GM23338 (cell line): ENCODE results near the gene METTL4. TPM values are rescaled to one million over a fixed set of nuclear protein-coding genes. Genes with fewer than 3 reads are reported as not detected.

Source experiments
- ATAC-seq: fragments of 200-7000 bp; cut with Tn5 transposase; 3 replicates; pipeline ENCODE4 v1.9.1; 2020
- DNase-seq: peaks from one replicate; pipeline ENCODE4 v3.0.0-alpha.2; 2015; ENCODE audit warnings: low spot score
- H2AFZ ChIP-seq: fragments of 200-600 bp; sonication (generic); 2 replicates; pipeline ENCODE4 v1.8.0; 2016; ENCODE audit warnings: antibody characterized with exemption, mild to moderate bottlenecking, moderate library complexity
- H3F3A ChIP-seq: fragments of 200-600 bp; sonication (generic); replicated peaks from 2 replicates; pipeline ENCODE4 v1.8.0; 2017; ENCODE audit warnings: antibody characterized with exemption, mixed run types, low read depth
- H3K27ac ChIP-seq: fragments of 200-600 bp; sonication (generic); 2 replicates; pipeline ENCODE4 v1.6.1; 2016; ENCODE audit warnings: low read depth
- H3K27me3 ChIP-seq: fragments of 200-600 bp; sonication (generic); 2 replicates; pipeline ENCODE4 v1.8.0; 2016; ENCODE audit warnings: mild to moderate bottlenecking, mixed run types, moderate library complexity; ENCODE audit not compliant: insufficient read depth
- H3K36me3 ChIP-seq: fragments of 200-600 bp; sonication (generic); 2 replicates; pipeline ENCODE4 v1.8.0; 2016; ENCODE audit warnings: mild to moderate bottlenecking; ENCODE audit not compliant: insufficient read depth
- H3K4me1 ChIP-seq: fragments of 200-600 bp; sonication (generic); 2 replicates; pipeline ENCODE4 v1.8.0; 2016; ENCODE audit warnings: mild to moderate bottlenecking, moderate library complexity; ENCODE audit not compliant: insufficient read depth
- H3K4me2 ChIP-seq: fragments of 200-600 bp; sonication (generic); 2 replicates; pipeline ENCODE4 v1.7.1; 2017; ENCODE audit warnings: mixed run types
- H3K4me3 ChIP-seq: fragments of 200-600 bp; sonication (generic); 2 replicates; pipeline ENCODE4 v1.6.1; 2016; ENCODE audit warnings: mixed run types
- H3K79me2 ChIP-seq: fragments of 200-600 bp; sonication (generic); replicated peaks from 2 replicates; pipeline ENCODE4 v1.8.0; 2017; ENCODE audit warnings: mild to moderate bottlenecking; ENCODE audit not compliant: insufficient read depth
- H3K9me2 ChIP-seq: fragments of 200-600 bp; sonication (generic); 2 replicates; pipeline ENCODE4 v1.8.0; 2017; ENCODE audit not compliant: insufficient read depth
- H4K20me1 ChIP-seq: fragments of 200-600 bp; sonication (generic); replicated peaks from 2 replicates; pipeline ENCODE4 v1.8.0; 2017; ENCODE audit warnings: mild to moderate bottlenecking; ENCODE audit not compliant: insufficient read depth
- H3K27ac Mint-ChIP-seq: 2 replicates; pipeline ENCODE4 v1.8.0; 2020; ENCODE audit warnings: inconsistent platforms, mild to moderate bottlenecking, moderate library complexity, mixed read lengths
- H3K27me3 Mint-ChIP-seq: 3 replicates; pipeline ENCODE4 v1.8.0; 2022; ENCODE audit warnings: low read depth, mild to moderate bottlenecking, moderate library complexity, mixed read lengths, inconsistent platforms; ENCODE audit not compliant: insufficient read depth, poor library complexity
- H3K36me3 Mint-ChIP-seq: 3 replicates; pipeline ENCODE4 v1.8.0; 2021; ENCODE audit warnings: low read depth, mild to moderate bottlenecking, inconsistent platforms, moderate library complexity, mixed read lengths
- H3K4me1 Mint-ChIP-seq: 3 replicates; pipeline ENCODE4 v1.8.0; 2020; ENCODE audit warnings: mild to moderate bottlenecking, inconsistent platforms, mixed read lengths
- H3K4me3 Mint-ChIP-seq: 3 replicates; pipeline ENCODE4 v1.8.0; 2021; ENCODE audit warnings: moderate library complexity, mild to moderate bottlenecking, inconsistent platforms, mixed read lengths
- H3K9me3 Mint-ChIP-seq: 3 replicates; pipeline ENCODE4 v1.8.0; 2020; ENCODE audit warnings: moderate library complexity, mild to moderate bottlenecking, inconsistent platforms, mixed read lengths
- CREB1 ChIP-seq: fragments of 250-450 bp; sonication (Bioruptor Pico); IDR thresholded peaks from 2 replicates; pipeline ENCODE4 v1.5.0; 2020; ENCODE audit warnings: low read depth, mild to moderate bottlenecking, moderate library complexity
- EZH2 ChIP-seq: fragments of 200-600 bp; sonication (generic); IDR thresholded peaks from one replicate; pipeline ENCODE4 v1.8.0; 2017; ENCODE audit warnings: antibody characterized with exemption, mild to moderate bottlenecking, low read depth; ENCODE audit not compliant: unreplicated experiment
- EZH2phosphoT487 ChIP-seq: fragments of 200-600 bp; sonication (generic); IDR thresholded peaks from one replicate; pipeline ENCODE4 v1.8.1; 2018; ENCODE audit warnings: antibody characterized with exemption; ENCODE audit not compliant: unreplicated experiment
- JUNB ChIP-seq: IDR thresholded peaks from one replicate; pipeline ENCODE4 v1.6.1; 2016; ENCODE audit warnings: antibody characterized with exemption; ENCODE audit not compliant: unreplicated experiment
- NANOG ChIP-seq: IDR thresholded peaks from 2 replicates; pipeline ENCODE4 v1.6.1; 2016; ENCODE audit warnings: antibody characterized with exemption, borderline replicate concordance
- POLR2AphosphoS5 ChIP-seq: IDR thresholded peaks from 2 replicates; pipeline ENCODE4 v1.6.1; 2016; ENCODE audit warnings: antibody characterized with exemption, low read depth
- STAT1 ChIP-seq: IDR thresholded peaks from one replicate; pipeline ENCODE4 v1.6.1; 2016; ENCODE audit warnings: antibody characterized with exemption; ENCODE audit not compliant: unreplicated experiment
- ZNF114 ChIP-seq: fragments of 250-450 bp; sonication (Bioruptor Pico); IDR thresholded peaks from 2 replicates; pipeline ENCODE4 v1.5.0; 2020; ENCODE audit warnings: mild to moderate bottlenecking, moderate library complexity
- ZNF331 ChIP-seq: fragments of 250-450 bp; sonication (Bioruptor Pico); IDR thresholded peaks from 2 replicates; pipeline ENCODE4 v1.5.0; 2020; ENCODE audit warnings: low read depth, mild to moderate bottlenecking, moderate library complexity
- polyA plus RNA-seq: library from polyadenylated mRNA; unstranded; fragments of >200 nt; fragmentation: Nextera tagmentation; extraction: Ambion mirVana; gene quantifications from 2 replicates; pipeline ENCODE4 v1.2.1, GENCODE V29; 2016
- total RNA-seq: library from RNA; depleted of rRNA; stranded (reverse); fragments of >200 nt; shearing (Covaris generic); gene quantifications from 2 replicates; pipeline ENCODE4 v1.2.3, GENCODE V29; 2014
- TF ChIP-seq, protein P1 (sequence below), 2 experiments: fragments of 200-600 bp in 1 of 2; sonication (generic) in 1 of 2; conservative IDR thresholded peaks; 2 replicates each; pipeline versions ENCODE4 v1.5.1 to v1.6.1; 2016 to 2017; ENCODE audit warnings: antibody characterized with exemption in 2 of 2, low read depth in 2 of 2, mild to moderate bottlenecking in 2 of 2, moderate library complexity in 1 of 2
- TF ChIP-seq, protein P2 (sequence below): fragments of 250-450 bp; sonication (Bioruptor Pico); IDR thresholded peaks from 2 replicates; pipeline ENCODE4 v1.5.0; 2020; ENCODE audit warnings: mild to moderate bottlenecking, moderate library complexity
- TF ChIP-seq, protein P3 (sequence below): IDR thresholded peaks from 2 replicates; pipeline ENCODE4 v1.6.1; 2016; ENCODE audit warnings: antibody characterized with exemption

METTL4 gene
- total and polyA plus RNA-seq, 2 experiments from 2014 or later: 11.9 to 14.9 TPM

DNA sequence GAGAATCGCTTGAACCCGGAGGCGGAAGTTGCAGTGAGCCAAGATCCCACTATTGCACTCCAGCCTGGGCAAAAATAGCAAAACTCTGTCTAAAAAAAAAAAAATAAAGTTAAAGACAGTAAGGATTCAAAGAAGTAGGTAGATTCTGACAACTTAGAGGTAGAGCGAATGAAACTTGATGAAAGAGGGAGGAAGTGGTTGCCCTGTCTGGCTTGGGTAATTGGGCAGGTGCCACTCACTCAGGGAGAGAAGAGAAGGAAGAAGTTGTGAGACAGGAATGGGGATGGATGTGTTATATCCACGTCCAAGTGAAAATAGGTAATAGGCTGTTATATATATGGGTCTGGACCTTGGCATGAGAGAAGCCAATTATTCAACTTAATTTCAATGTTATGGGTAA, 26.3 kb upstream of the METTL4 start:
- Histone ChIP-seq H3K27me3 (no peaks in the 10 kb centered on the region), H3K79me2 (no peaks in the 10 kb centered on the region), H3K36me3 (peaks cover 51% of the 10 kb centered on the region), H4K20me1 (no peaks in the 10 kb centered on the region), H3K4me3 (no peak overlapping the region), H3F3A (no peaks in the 10 kb centered on the region), H3K4me1 (no peaks in the 10 kb centered on the region), H3K9me2 (no peaks in the 10 kb centered on the region), H3K27ac (no peak overlapping the region), H3K4me2 (no peak overlapping the region), H2AFZ (no peak overlapping the region)
- Mint-ChIP-seq H3K4me3 (no peak overlapping the region), H3K9me3 (no peaks in the 10 kb centered on the region), H3K4me1 (no peaks in the 10 kb centered on the region), H3K27me3 (peaks cover 2% of the 10 kb centered on the region), H3K27ac (no peak overlapping the region), H3K36me3 (peaks cover 68% of the 10 kb centered on the region)
- ATAC-seq: no peak
- TF ChIP-seq, protein P1, sequence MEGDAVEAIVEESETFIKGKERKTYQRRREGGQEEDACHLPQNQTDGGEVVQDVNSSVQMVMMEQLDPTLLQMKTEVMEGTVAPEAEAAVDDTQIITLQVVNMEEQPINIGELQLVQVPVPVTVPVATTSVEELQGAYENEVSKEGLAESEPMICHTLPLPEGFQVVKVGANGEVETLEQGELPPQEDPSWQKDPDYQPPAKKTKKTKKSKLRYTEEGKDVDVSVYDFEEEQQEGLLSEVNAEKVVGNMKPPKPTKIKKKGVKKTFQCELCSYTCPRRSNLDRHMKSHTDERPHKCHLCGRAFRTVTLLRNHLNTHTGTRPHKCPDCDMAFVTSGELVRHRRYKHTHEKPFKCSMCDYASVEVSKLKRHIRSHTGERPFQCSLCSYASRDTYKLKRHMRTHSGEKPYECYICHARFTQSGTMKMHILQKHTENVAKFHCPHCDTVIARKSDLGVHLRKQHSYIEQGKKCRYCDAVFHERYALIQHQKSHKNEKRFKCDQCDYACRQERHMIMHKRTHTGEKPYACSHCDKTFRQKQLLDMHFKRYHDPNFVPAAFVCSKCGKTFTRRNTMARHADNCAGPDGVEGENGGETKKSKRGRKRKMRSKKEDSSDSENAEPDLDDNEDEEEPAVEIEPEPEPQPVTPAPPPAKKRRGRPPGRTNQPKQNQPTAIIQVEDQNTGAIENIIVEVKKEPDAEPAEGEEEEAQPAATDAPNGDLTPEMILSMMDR (conservative IDR thresholded peaks at IDR 0.05; ENCODE audit: low read depth in 2 of 2): no peak
- TF ChIP-seq ZNF114 (CRISPR knock-in tag) (no peak), JUNB (no peak), CREB1 (no peak), EZH2 (no peak), ZNF331 (CRISPR knock-in tag) (no peak), NANOG (no peak), EZH2phosphoT487 (no peak), STAT1 (no peak), POLR2AphosphoS5 (no peak)
- TF ChIP-seq, protein P2, sequence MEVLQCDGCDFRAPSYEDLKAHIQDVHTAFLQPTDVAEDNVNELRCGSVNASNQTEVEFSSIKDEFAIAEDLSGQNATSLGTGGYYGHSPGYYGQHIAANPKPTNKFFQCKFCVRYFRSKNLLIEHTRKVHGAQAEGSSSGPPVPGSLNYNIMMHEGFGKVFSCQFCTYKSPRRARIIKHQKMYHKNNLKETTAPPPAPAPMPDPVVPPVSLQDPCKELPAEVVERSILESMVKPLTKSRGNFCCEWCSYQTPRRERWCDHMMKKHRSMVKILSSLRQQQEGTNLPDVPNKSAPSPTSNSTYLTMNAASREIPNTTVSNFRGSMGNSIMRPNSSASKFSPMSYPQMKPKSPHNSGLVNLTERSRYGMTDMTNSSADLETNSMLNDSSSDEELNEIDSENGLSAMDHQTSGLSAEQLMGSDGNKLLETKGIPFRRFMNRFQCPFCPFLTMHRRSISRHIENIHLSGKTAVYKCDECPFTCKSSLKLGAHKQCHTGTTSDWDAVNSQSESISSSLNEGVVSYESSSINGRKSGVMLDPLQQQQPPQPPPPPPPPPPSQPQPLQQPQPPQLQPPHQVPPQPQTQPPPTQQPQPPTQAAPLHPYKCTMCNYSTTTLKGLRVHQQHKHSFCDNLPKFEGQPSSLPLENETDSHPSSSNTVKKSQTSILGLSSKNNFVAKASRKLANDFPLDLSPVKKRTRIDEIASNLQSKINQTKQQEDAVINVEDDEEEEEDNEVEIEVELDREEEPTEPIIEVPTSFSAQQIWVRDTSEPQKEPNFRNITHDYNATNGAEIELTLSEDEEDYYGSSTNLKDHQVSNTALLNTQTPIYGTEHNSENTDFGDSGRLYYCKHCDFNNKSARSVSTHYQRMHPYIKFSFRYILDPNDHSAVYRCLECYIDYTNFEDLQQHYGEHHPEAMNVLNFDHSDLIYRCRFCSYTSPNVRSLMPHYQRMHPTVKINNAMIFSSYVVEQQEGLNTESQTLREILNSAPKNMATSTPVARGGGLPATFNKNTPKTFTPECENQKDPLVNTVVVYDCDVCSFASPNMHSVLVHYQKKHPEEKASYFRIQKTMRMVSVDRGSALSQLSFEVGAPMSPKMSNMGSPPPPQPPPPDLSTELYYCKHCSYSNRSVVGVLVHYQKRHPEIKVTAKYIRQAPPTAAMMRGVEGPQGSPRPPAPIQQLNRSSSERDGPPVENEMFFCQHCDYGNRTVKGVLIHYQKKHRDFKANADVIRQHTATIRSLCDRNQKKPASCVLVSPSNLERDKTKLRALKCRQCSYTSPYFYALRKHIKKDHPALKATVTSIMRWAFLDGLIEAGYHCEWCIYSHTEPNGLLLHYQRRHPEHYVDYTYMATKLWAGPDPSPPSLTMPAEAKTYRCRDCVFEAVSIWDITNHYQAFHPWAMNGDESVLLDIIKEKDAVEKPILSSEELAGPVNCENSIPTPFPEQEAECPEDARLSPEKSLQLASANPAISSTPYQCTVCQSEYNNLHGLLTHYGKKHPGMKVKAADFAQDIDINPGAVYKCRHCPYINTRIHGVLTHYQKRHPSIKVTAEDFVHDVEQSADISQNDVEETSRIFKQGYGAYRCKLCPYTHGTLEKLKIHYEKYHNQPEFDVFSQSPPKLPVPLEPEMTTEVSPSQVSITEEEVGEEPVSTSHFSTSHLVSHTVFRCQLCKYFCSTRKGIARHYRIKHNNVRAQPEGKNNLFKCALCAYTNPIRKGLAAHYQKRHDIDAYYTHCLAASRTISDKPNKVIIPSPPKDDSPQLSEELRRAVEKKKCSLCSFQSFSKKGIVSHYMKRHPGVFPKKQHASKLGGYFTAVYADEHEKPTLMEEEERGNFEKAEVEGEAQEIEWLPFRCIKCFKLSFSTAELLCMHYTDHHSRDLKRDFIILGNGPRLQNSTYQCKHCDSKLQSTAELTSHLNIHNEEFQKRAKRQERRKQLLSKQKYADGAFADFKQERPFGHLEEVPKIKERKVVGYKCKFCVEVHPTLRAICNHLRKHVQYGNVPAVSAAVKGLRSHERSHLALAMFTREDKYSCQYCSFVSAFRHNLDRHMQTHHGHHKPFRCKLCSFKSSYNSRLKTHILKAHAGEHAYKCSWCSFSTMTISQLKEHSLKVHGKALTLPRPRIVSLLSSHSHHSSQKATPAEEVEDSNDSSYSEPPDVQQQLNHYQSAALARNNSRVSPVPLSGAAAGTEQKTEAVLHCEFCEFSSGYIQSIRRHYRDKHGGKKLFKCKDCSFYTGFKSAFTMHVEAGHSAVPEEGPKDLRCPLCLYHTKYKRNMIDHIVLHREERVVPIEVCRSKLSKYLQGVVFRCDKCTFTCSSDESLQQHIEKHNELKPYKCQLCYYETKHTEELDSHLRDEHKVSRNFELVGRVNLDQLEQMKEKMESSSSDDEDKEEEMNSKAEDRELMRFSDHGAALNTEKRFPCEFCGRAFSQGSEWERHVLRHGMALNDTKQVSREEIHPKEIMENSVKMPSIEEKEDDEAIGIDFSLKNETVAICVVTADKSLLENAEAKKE (CRISPR knock-in tag): no peak
- TF ChIP-seq, protein P3, sequence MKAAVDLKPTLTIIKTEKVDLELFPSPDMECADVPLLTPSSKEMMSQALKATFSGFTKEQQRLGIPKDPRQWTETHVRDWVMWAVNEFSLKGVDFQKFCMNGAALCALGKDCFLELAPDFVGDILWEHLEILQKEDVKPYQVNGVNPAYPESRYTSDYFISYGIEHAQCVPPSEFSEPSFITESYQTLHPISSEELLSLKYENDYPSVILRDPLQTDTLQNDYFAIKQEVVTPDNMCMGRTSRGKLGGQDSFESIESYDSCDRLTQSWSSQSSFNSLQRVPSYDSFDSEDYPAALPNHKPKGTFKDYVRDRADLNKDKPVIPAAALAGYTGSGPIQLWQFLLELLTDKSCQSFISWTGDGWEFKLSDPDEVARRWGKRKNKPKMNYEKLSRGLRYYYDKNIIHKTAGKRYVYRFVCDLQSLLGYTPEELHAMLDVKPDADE: no peak
- no peak for DNase-seq
